Glutamatergic neuron (in vitro differentiated cells): ENCODE measurements around the gene EHD4. TPM values are rescaled to one million over a fixed set of nuclear protein-coding genes. Genes with fewer than 3 reads are reported as not detected.

Experiments
- DNase-seq: peaks from one replicate; pipeline ENCODE4 v3.0.0; 2022
- H3K27ac Mint-ChIP-seq: one replicate; pipeline ENCODE4 v1.8.0; 2020; ENCODE audit warnings: mild to moderate bottlenecking, mixed read lengths, inconsistent platforms; ENCODE audit not compliant: unreplicated experiment
- H3K27me3 Mint-ChIP-seq: one replicate; pipeline ENCODE4 v1.8.0; 2020; ENCODE audit warnings: mild to moderate bottlenecking, moderate library complexity, mixed read lengths, inconsistent platforms; ENCODE audit not compliant: unreplicated experiment
- H3K36me3 Mint-ChIP-seq: one replicate; pipeline ENCODE4 v1.8.0; 2020; ENCODE audit warnings: mild to moderate bottlenecking, mixed read lengths, inconsistent platforms; ENCODE audit not compliant: unreplicated experiment
- H3K4me1 Mint-ChIP-seq: one replicate; pipeline ENCODE4 v1.8.0; 2020; ENCODE audit warnings: mild to moderate bottlenecking, low read depth, mixed read lengths, inconsistent platforms; ENCODE audit not compliant: unreplicated experiment
- H3K4me3 Mint-ChIP-seq: one replicate; pipeline ENCODE4 v1.8.0; 2020; ENCODE audit warnings: mild to moderate bottlenecking, mixed read lengths, inconsistent platforms; ENCODE audit not compliant: unreplicated experiment
- H3K9me3 Mint-ChIP-seq: one replicate; pipeline ENCODE4 v1.8.0; 2020; ENCODE audit warnings: mild to moderate bottlenecking, moderate library complexity, mixed read lengths, inconsistent platforms; ENCODE audit not compliant: unreplicated experiment
- CTCF ChIP-seq: fragments of 200-600 bp; sonication (generic); IDR thresholded peaks from one replicate; pipeline ENCODE4 v1.5.0; 2021; ENCODE audit not compliant: partially characterized antibody, unreplicated experiment
- total RNA-seq: library from RNA; stranded (reverse); fragmentation: NEBNext Ultra II Directional; extraction: Animal tissue kit (Norgen Biotek cat#: 25700); gene quantifications from one replicate; pipeline ENCODE4 v1.2.1, GENCODE V29; 2021; ENCODE audit not compliant: unreplicated experiment

The EHD4 gene
- total RNA-seq, 1 donor from 2014 or later: 4.0 TPM

- no peaks in the 10 kb centered on the region for H3K27me3 Mint-ChIP-seq
- H3K4me3 Mint-ChIP-seq: no peak overlapping the region
- DNase-seq: no peak
- H3K36me3 Mint-ChIP-seq: no peaks in the 10 kb centered on the region
- H3K9me3 Mint-ChIP-seq: no peaks in the 10 kb centered on the region
- H3K27ac Mint-ChIP-seq: no peak overlapping the region
- peaks cover 9% of the 10 kb centered on the region for H3K4me1 Mint-ChIP-seq
- no peak for TF ChIP-seq CTCF
Measured at GRCh38 chr15:41930221-41930866, 42.0 kb downstream of the EHD4 start.

- Mint-ChIP-seq H3K4me1 (peaks cover 9% of the 10 kb centered on the region), H3K27me3 (no peaks in the 10 kb centered on the region), H3K9me3 (no peaks in the 10 kb centered on the region), H3K36me3 (no peaks in the 10 kb centered on the region), H3K4me3 (no peak overlapping the region), H3K27ac (no peak overlapping the region)
- DNase-seq: no peak
- no peak for TF ChIP-seq CTCF
Measured at GRCh38 chr15:41928637-41929620, 43.4 kb downstream of the EHD4 start.

- H3K27ac Mint-ChIP-seq: no peak overlapping the region
- peaks cover 9% of the 10 kb centered on the region for H3K4me1 Mint-ChIP-seq
- H3K4me3 Mint-ChIP-seq: no peak overlapping the region
- TF ChIP-seq CTCF: no peak
- no peak for DNase-seq
- no peaks in the 10 kb centered on the region for H3K36me3 Mint-ChIP-seq
- no peaks in the 10 kb centered on the region for H3K27me3 Mint-ChIP-seq
- no peaks in the 10 kb centered on the region for H3K9me3 Mint-ChIP-seq
Measured at GRCh38 chr15:41928100-41928499, 44.3 kb downstream of the EHD4 start.

- no peak for TF ChIP-seq CTCF
- peaks cover 9% of the 10 kb centered on the region for H3K4me1 Mint-ChIP-seq
- no peak overlapping the region for H3K27ac Mint-ChIP-seq
- no peaks in the 10 kb centered on the region for H3K27me3 Mint-ChIP-seq
- H3K9me3 Mint-ChIP-seq: no peaks in the 10 kb centered on the region
- no peaks in the 10 kb centered on the region for H3K36me3 Mint-ChIP-seq
- no peak overlapping the region for H3K4me3 Mint-ChIP-seq
- no peak for DNase-seq
Measured at GRCh38 chr15:41927536-41927935, 44.8 kb downstream of the EHD4 start.
